Suppressor macrophage treated with lipopolysaccharide for 1 hour (primary cell): Measurements from ENCODE around the gene ASAP2.
A peak's percentile ranks its signal among the peaks of the same experiment; 100 is the strongest.

Source experiments
- DNase-seq, 3 donors: peaks; one replicate each; pipeline ENCODE4 v3.0.0-alpha.2; 2020 to 2022

The ASAP2 gene

GRCh38 chr2:9184361-9184760 is 22.3 kb upstream of the ASAP2 start:
- DNase-seq = no peak

GRCh38 chr2:9187620-9188214 is 18.9 kb upstream of the ASAP2 start:
- DNase-seq = no peak

GRCh38 chr2:9188823-9189222 is 17.8 kb upstream of the ASAP2 start:
- no peak for DNase-seq

GRCh38 chr2:9189901-9190300 is 16.7 kb upstream of the ASAP2 start:
- no peak for DNase-seq

GRCh38 chr2:9191041-9191481 is 15.6 kb upstream of the ASAP2 start:
- peak; percentile 37 to 62 (median 58) for DNase-seq

- DNase-seq = no peak
Observed at GRCh38 chr2:9192712-9193111, 13.9 kb upstream of the ASAP2 start.

GRCh38 chr2:9194352-9194751 is 12.3 kb upstream of the ASAP2 start:
- no peak for DNase-seq

DNA sequence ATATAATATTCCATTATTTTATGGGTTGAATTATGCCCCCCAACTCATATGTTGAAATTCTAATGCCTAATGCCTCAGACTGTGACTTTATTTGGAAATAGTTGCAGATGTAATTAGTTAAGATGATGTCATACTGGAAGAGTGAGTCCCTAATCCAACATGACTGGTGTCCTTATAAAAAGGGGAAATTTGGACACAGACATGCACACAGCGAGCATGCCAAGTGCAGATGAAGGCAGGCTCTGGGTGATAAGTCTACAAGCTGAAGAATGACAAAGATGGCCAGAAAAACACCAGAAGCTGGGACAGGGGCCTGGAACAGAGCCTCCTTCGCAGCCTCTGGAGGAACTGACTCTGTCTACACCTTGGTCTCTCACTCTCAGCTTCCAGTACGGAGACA is 10.0 kb upstream of the ASAP2 start:
- peak; percentile 45 to 74 (median 60) for DNase-seq

GRCh38 chr2:9197916-9198315 is 8.7 kb upstream of the ASAP2 start:
- no peak for DNase-seq

DNA sequence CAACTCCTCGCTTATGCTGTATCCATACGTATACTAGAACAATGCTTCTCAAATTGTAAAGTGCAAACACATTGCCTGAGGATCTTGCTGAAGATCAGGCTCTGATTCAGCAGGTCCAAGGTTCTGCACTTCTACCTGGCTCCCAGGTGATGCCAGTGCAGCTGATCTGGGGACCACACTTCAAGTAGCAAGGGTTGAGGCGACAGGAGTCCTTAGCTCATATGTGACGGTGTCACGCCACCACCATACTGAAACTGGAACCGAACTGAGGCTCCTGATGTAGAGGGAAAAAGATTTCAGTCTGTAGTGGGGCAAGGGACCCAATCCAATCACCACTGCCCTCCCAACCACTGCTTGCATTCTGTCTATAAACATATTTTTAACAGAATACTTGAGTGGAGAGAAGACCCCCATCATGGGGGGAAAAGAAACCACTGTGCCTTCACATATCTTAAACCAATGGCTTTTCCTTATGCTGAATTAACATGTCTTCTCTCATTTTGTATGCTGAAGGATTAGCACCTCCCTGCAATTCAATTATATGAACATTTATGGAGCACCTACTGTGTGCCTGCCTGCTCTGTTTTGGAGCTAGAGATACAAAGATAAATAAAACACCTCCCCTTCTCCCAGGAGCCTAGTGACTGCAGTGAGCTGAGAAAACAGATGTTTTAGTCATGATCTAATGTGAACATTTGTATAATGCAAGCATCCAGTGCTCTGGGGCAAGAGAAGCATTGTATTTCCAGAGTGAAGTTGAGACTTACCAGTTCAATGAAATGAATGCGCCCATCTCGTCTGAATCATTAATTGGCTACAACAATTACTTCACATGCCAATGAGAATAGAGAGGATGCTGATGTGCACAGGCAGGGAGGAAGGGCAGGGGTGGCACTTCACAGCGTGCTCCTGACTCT is 6.6 kb upstream of the ASAP2 start:
- DNase-seq = no peak

DNA sequence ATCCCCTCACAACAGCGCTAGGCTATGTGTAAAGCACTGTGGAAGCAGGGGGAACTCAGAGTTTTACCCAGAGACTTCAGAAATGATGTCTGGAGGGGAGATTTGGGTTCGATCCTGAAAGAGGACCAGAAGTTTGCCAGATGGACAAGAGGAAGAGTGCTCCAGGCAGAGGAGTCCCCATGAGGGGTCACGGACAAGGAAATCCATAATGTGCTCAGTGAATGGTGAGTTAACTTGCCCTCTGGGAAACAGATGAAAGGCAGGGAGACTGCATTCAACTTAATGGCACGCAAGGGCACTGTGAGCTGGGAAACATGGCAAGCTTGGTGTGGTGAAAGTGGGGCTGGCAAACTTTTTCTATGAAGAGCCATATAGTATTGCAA is 6.0 kb upstream of the ASAP2 start:
- no peak for DNase-seq

GRCh38 chr2:9201185-9201891 is 5.3 kb upstream of the ASAP2 start:
- peak; percentile 36 to 62 (median 59) for DNase-seq

- no peak for DNase-seq
Observed at GRCh38 chr2:9203006-9203405, 3.6 kb upstream of the ASAP2 start.

- DNase-seq = no peak
Observed at GRCh38 chr2:9203876-9204275, 2.7 kb upstream of the ASAP2 start.

DNA sequence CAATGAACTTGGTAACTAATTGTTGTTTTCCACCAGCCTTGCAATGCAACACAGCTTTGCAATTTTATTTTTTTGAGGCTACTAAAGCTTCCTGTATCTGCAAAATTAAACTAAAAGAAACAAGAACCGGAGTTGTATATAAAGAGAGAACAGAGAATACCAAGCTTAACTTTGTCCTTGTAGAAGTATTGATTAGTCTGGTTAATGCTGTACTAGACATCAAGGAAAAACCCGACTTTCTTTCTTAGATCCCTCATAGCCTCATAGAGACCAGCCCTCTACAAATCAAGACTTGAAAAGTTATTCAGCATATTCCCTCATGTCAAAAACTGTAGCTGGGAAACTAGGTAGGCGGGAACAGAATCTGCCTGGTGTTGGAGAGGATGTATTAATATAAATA is 1.7 kb upstream of the ASAP2 start:
- no peak for DNase-seq

DNA sequence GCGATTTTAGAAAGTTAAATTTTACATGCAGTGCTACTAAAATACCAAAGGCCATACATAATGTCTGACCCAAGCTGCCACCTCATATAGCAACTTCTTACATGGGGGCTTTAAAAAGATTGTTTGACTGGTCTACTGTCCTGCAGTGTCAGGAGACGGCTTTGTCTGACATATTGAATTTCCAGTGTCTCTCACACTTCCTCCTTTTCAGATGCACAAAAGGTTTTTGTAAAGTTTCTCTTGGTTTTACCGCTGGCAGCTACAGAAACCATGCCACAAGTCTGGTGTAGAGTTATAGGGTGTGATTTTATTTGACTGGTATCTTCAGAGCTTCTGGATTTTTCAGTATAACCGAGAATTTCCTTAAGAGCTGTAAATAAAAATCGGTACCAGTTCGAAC is 1.1 kb upstream of the ASAP2 start:
- DNase-seq = peak; percentile 15 to 49 (median 38)

- peak in 2 of 3 donors; percentile 17 to 45 for DNase-seq
Observed at GRCh38 chr2:9206991-9207640, 504 bp downstream of the ASAP2 start.

- peak in 1 of 3 donors; percentile 34 for DNase-seq
Observed at GRCh38 chr2:9207641-9208311, 1.2 kb downstream of the ASAP2 start.

DNA sequence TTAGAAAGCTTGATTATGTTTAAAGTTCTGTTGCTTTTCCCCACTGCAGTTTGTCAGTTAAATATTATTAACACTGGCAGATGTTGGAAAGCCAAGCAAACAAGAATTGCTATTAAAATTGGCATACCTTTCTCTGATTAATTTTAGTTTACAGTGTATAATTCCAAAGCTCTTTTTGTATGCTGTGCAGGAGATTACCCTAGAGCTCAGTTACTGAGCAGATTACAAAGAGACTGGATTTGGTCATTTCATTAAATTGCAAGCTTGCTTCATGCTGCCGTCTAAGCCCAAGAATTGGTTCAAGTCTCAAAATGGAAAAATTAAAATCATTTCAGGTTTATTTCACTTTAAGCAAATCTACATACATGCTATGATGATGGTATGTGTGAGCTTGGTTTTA is 2.3 kb downstream of the ASAP2 start:
- DNase-seq = no peak

DNA sequence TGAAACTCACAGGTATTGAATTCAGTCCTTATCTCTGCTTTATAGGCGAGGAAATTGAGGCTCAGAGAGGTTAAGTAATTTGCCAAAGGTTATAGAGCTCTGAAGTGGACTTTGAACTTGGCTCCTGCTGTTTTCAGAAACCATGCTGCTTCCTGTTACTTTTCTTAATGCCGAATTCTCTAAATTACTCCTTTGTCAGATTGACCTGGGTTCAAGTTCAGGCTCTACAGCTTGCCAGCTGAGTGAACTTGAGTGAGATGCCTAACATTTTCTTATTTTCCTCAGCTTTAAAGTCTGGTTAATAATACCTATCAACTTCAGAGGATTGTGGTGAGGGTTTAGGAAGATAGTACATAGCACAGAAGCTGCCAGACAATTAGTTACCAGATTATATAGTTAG is 3.4 kb downstream of the ASAP2 start:
- no peak for DNase-seq

DNA sequence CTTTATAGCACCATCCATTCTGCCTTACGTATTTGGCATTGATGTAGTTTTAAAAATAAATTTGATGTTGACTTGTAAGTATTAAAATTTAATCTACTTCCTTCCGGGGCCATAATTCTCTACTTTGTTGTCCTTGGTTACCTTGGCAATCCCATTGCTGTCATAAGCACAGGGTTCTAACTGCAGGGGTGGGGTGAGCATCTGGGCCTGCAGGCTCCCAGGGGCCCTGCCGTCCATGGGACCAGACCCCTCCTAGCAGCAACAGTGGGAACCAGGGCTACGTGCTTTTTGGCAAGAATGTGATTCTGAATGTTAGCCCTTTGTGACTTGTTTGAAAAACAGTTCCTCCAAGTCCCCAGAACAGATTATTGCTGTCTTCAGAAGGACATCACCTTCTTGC is 4.9 kb downstream of the ASAP2 start:
- no peak for DNase-seq

DNA sequence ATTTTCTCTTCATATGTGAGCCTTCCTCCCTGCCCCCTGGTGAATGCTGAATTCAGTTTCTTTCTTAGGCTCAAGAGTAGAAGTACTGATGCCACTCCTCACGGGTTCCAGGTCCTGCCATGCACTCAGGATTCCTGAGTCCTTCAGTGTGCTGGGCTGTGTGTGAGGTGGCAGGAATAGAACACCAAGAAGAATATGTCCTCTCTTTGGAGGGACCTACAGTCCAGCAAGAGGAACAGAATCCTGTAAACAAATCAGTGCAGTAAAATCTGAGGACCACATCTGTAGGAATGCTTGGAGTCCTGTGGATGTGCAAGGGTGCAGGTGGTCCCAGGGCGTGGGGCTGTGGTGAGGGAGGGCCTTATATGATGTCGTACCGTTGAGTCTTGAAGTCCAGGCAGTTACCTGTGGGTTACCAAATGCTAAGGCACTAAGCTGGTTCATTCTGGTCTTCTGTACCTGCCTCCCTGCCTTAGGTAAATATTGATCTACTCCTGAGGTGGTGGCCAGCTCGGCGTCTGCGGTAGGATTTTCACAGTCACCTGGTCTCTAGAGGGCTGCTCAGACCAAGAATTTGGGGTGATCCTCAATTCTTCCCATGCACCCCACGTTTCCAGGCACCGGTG is 5.5 kb downstream of the ASAP2 start:
- no peak for DNase-seq
